HepG2 (cell line): ENCODE results near the gene ROBO2. TPM values are rescaled to one million over a fixed set of nuclear protein-coding genes. Genes with fewer than 3 reads are reported as not detected.

ENCODE experiments used
- ATAC-seq: fragments of 200-7000 bp; cut with Tn5 transposase; 3 replicates; pipeline ENCODE4 v1.9.1; 2020; ENCODE audit warnings: mild to moderate bottlenecking, moderate library complexity
- BruUV-seq: library from RNA; stranded (reverse); fragments of 400-500 nt; replicated peaks from 2 replicates; lab custom pipeline; 2021; lab: Mats Ljungman, UMichigan
- CTCF ChIA-PET: fragments of 300-600 bp; formaldehyde crosslinking; extraction: SDS; loops from one replicate; lab custom pipeline; 2021; ENCODE audit warnings: low total read pairs, inconsistent platforms, low intra/inter-chr PET ratio; lab: Yijun Ruan, JAX
- POLR2A ChIA-PET: fragments of 350-600 bp; sonication (Branson Sonifier 250); formaldehyde crosslinking; loops from one replicate; lab custom pipeline; 2020; ENCODE audit warnings: antibody characterized with exemption, inconsistent platforms; lab: Yijun Ruan, JAX
- DNase-seq: peaks from one replicate; pipeline ENCODE4 v3.0.0-alpha.2; 2015; ENCODE audit warnings: low spot score
- FAIRE-seq: peaks from 3 replicates; lab custom pipeline; 2011; peaks lifted over from hg19 to GRCh38; lab: Jason Lieb, UNC
- H2AFZ ChIP-seq: one replicate; pipeline ENCODE4 v1.6.1; 2011; ENCODE audit warnings: low read length, inconsistent platforms
- H3K27ac ChIP-seq: fragments of 300-600 bp; 3 replicates; pipeline ENCODE4 v1.8.0; 2011; ENCODE audit warnings: mixed run types, mild to moderate bottlenecking, mixed read lengths, low read length, inconsistent platforms; ENCODE audit not compliant: insufficient read depth; ENCODE audit errors: extremely low read length
- H3K27me3 ChIP-seq, 2 experiments: fragments of 200-600 bp in 1 of 2; 2 replicates in 1 of 2; 3 replicates in 1 of 2; pipeline versions ENCODE4 v1.6.0 to v1.8.0; 2011; ENCODE audit warnings: low read length in 2 of 2, mild to moderate bottlenecking in 2 of 2, moderate library complexity in 2 of 2, inconsistent platforms in 1 of 2; ENCODE audit not compliant: insufficient read depth in 2 of 2, control insufficient read depth in 1 of 2
- H3K36me3 ChIP-seq, 2 experiments: fragments of 200-600 bp in 1 of 2; replicated peaks in 1 of 2; 2 replicates in 1 of 2; 3 replicates in 1 of 2; pipeline versions ENCODE4 v1.5.1 to v1.8.0; 2011; ENCODE audit warnings: low read length in 2 of 2, inconsistent platforms in 1 of 2; ENCODE audit not compliant: insufficient read depth in 2 of 2, control insufficient read depth in 1 of 2
- H3K4me1 ChIP-seq: 2 replicates; pipeline ENCODE4 v1.5.1; 2012; ENCODE audit warnings: low read length, inconsistent platforms; ENCODE audit not compliant: insufficient read depth
- H3K4me2 ChIP-seq: 2 replicates; pipeline ENCODE4 v1.6.0; 2011; ENCODE audit warnings: low read depth, low read length, inconsistent platforms
- H3K4me3 ChIP-seq, 3 experiments: fragments of 200-600 bp in 1 of 3; sonication (generic), shearing (Covaris generic) in 1 of 3; replicated peaks in 1 of 3; 2 replicates each; pipeline ENCODE4 v1.5.1; 2011 to 2016; ENCODE audit warnings: low read length in 3 of 3, inconsistent platforms in 2 of 3, low read depth in 2 of 3, mild to moderate bottlenecking in 2 of 3, control low read depth in 1 of 3, mixed read lengths in 1 of 3; ENCODE audit not compliant: insufficient read depth in 1 of 3
- H3K79me2 ChIP-seq: one replicate; pipeline ENCODE4 v1.6.1; 2011; ENCODE audit warnings: low read length, inconsistent platforms; ENCODE audit not compliant: insufficient read depth
- H3K9ac ChIP-seq: 2 replicates; pipeline ENCODE4 v1.6.0; 2011; ENCODE audit warnings: mild to moderate bottlenecking, low read depth, low read length, inconsistent platforms; ENCODE audit not compliant: insufficient read depth
- H3K9me3 ChIP-seq: 2 replicates; pipeline ENCODE4 v1.5.1; 2012; ENCODE audit warnings: mild to moderate bottlenecking, low read length
- H4K20me1 ChIP-seq: 2 replicates; pipeline ENCODE4 v1.6.0; 2011; ENCODE audit warnings: inconsistent platforms, mild to moderate bottlenecking, low read length, moderate library complexity; ENCODE audit not compliant: insufficient read depth
- ARID5B ChIP-seq: IDR thresholded peaks from 2 replicates; pipeline ENCODE4 v1.4.0; 2020; ENCODE audit warnings: mild to moderate bottlenecking, missing genetic modification reagents
- POLR2G ChIP-seq: fragments of 200-400 bp; formaldehyde crosslinking; IDR thresholded peaks from 2 replicates; pipeline ENCODE4 v1.6.1; 2018; ENCODE audit warnings: mild to moderate bottlenecking, low read depth, low read length, moderate library complexity
- ZNF138 ChIP-seq: sonication (generic); formaldehyde crosslinking; IDR thresholded peaks from 2 replicates; pipeline ENCODE4 v1.5.0; 2020; ENCODE audit warnings: mild to moderate bottlenecking, low read depth, missing genetic modification reagents
- WGBS: methylation state at CpG from one replicate; pipeline ENCODE4 v1.1.6; 2017; ENCODE audit warnings: low lambda C conversion rate; 5-methylcytosine and 5-hydroxymethylcytosine counted together
- in situ Hi-C: cut with HindIII; loops from 2 replicates; pipeline ENCODE4 v1.10.0; 2017; ENCODE audit warnings: low pct_unique_long_range_greater_than_20kb; ENCODE audit not compliant: extremely low pct_ligation_motif_present
- intact Hi-C: fragments of 100-400 bp; cut with micrococcal nuclease; formaldehyde crosslinking; loops from one replicate; pipeline ENCODE4 v1.10.0; 2022; ENCODE audit not compliant: unreplicated experiment
- polyA plus RNA-seq, 8 experiments: library from polyadenylated mRNA; depleted of rRNA in 3 of 8; stranded (reverse) in 7 of 8; unstranded in 1 of 8; fragments of >200 nt; fragmentation: Illumina TruSeq in 4 of 8; extraction: Trizol in 4 of 8; gene quantifications; 2 replicates each; pipeline versions ENCODE4 v1.2.1 to v1.2.3, GENCODE V29; 2011 to 2016; ENCODE audit warnings: low read depth in 4 of 8, missing spikeins in 1 of 8, mixed read lengths in 1 of 8; ENCODE audit not compliant: insufficient read depth in 1 of 8
- total RNA-seq, 5 experiments: library from RNA; depleted of rRNA; stranded (reverse); fragments of >200 nt; fragmentation: Illumina TruSeq; extraction: Trizol; gene quantifications; 2 replicates each; pipeline ENCODE4 v1.2.3, GENCODE V29; 2016; ENCODE audit warnings: low read depth in 1 of 5
- TF ChIP-seq, protein P1 (sequence below): sonication (generic); formaldehyde crosslinking; conservative IDR thresholded peaks from 2 replicates; pipeline ENCODE4 v1.5.0; 2020; ENCODE audit warnings: missing genetic modification reagents

Gene ROBO2
- total and polyA plus RNA-seq, 2 of the 13 experiments (the other 11 are each of a cell fraction or from before 2014, with no cell fraction given) = not detected

- Histone ChIP-seq H3K9me3 (no peaks in the 10 kb centered on the region), H3K27ac (no peak overlapping the region), H3K36me3 (no peaks in the 10 kb centered on the region), H3K27me3 (no peaks in the 10 kb centered on the region), H3K4me2 (no peak overlapping the region), H3K4me1 (no peaks in the 10 kb centered on the region), H3K79me2 (no peaks in the 10 kb centered on the region), H2AFZ (no peak overlapping the region), H3K4me3 (no peak overlapping the region), H3K9ac (no peak overlapping the region), H4K20me1 (no peaks in the 10 kb centered on the region)
- ChIA-PET POLR2A (no interaction called here), CTCF (no interaction called here)
- DNase-seq (no peak), FAIRE-seq (no peak), ATAC-seq (no peak)
- BruUV-seq = no TSS peak
- TF ChIP-seq ZNF138 (CRISPR knock-in tag) = no peak
- TF ChIP-seq POLR2G = no peak
- TF ChIP-seq, protein P1, sequence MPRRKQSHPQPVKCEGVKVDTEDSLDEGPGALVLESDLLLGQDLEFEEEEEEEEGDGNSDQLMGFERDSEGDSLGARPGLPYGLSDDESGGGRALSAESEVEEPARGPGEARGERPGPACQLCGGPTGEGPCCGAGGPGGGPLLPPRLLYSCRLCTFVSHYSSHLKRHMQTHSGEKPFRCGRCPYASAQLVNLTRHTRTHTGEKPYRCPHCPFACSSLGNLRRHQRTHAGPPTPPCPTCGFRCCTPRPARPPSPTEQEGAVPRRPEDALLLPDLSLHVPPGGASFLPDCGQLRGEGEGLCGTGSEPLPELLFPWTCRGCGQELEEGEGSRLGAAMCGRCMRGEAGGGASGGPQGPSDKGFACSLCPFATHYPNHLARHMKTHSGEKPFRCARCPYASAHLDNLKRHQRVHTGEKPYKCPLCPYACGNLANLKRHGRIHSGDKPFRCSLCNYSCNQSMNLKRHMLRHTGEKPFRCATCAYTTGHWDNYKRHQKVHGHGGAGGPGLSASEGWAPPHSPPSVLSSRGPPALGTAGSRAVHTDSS (CRISPR knock-in tag) = no peak
- no peak for TF ChIP-seq ARID5B (CRISPR knock-in tag)
- intact Hi-C loops (no loop called here), in situ Hi-C loops (no loop called here)
- 2% methylated on average over 2 of the region's 2 CpGs for WGBS
Observed at GRCh38 chr3:77693147-77693546, 653.2 kb downstream of the ROBO2 start.
